HG03060 (cell line): ENCODE results near the gene SLC10A6.

ENCODE experiments used
- ATAC-seq: cut with Tn5 transposase; IDR thresholded peaks from one replicate; pipeline ENCODE4 v1.9.1; 2021; ENCODE audit warnings: low read depth, moderate number of reproducible peaks; ENCODE audit not compliant: unreplicated experiment

Gene SLC10A6

DNA sequence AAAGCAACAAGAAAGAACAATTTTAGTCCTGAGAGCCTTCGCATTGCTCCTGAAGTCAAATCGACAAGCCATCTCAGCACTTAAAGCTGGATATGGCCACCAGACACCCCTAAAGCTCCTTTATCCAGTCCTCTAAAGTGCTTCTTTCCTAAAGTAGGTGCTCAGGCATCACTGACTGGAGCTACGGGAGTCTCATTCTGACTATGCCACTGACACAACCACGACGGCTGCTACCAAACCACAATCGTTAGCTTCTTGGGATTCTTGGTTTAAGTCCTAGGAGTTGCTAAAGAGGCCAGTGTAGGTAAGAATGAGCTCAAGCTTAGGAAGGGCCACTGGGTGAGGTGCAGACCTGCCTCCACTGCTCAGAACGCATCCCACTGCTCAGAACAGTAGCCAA, 1.0 kb downstream of the SLC10A6 start:
- no peak for ATAC-seq

DNA sequence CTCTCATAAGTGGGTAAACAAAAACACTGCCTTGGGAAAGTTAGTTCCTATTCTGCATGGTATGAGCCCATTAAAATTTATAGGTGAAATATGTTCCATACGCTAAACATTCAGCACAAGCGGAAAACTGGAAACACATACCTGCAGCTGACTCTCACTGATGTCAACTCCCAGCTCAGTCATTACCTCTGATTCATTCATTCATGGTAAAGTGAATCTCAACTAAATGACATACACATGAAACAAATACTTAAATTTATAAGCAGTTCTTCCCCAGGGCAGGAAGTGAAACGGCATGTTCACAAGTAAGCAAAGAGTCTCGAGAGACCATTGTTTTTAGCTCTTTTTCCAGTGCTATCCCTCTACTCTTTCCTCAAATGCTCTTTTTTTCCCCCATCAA, 1.6 kb downstream of the SLC10A6 start:
- no peak for ATAC-seq

DNA sequence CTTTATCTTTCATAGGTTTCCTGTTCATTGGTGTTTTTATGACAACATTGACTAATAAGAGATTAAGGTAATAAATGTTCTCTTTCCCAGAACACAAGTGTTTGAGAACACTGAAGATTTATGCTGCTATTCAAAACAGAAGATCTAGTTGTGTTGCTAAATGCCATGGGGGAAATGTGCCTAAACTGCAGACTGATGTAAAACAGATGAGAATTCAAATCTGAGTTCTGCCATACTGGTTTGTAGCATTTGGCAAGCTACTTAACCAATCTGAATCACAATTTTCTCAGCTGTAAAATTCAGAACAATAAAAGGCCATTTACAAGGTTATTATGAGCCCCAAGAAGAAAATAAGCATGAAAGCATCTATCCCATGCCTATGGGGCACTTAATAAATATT, 2.3 kb downstream of the SLC10A6 start:
- ATAC-seq, result no peak

DNA sequence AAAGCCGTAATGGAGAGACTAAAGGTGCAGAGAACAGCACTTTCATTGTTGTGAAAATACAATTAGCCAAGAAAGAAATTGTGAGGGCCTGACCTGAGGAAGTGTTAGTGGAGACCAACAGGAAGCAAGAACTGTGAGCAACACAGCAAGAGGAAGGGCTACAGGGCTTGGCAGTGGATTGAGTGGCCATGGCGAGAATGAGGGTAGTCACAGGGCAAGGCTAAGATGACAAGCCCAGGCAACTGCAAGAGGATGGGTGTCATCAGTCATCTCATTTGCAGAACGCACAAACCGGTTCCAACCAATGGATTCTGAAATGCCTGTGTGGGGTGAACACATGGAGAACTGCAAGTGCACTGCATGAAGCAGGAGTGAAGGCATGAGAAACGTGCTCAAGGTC, 3.6 kb downstream of the SLC10A6 start:
- no peak for ATAC-seq

DNA sequence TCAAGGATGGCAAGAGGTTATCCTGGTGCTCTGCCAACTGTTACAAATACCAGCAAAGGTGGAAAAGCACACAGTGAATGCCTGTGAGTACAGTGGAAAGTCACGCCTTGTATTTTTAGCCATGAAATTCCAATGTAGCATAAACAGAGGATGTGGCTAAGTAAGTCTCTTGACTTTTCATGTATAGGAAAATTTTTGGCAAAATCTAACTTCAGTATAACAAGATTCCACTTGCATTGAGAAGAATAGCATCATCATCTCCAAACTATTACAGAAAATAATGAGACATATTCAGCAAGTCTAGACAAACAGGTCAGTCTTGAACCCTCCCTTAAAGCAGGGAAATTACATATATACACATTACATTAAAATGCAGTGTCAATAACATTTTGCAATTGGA, 7.9 kb downstream of the SLC10A6 start:
- ATAC-seq, result no peak

DNA sequence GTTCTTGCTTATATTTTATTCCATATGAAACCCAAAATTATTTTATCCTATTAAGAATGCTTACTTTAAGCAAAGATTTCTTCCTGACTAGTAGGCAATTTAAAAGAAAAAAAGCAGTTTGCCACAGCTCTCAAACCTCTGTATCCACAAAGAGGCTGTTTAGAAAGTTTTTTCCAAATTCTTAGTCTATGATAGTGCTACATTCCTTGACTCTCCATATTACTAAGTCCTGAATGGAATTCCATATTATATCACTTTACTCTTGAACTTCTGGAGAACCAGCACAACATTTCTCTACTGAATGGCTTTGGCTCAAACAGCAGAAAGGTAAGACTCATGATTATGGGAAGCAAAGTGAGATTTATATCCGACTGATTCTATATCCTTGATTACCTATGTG, 8.3 kb downstream of the SLC10A6 start:
- no peak for ATAC-seq

DNA sequence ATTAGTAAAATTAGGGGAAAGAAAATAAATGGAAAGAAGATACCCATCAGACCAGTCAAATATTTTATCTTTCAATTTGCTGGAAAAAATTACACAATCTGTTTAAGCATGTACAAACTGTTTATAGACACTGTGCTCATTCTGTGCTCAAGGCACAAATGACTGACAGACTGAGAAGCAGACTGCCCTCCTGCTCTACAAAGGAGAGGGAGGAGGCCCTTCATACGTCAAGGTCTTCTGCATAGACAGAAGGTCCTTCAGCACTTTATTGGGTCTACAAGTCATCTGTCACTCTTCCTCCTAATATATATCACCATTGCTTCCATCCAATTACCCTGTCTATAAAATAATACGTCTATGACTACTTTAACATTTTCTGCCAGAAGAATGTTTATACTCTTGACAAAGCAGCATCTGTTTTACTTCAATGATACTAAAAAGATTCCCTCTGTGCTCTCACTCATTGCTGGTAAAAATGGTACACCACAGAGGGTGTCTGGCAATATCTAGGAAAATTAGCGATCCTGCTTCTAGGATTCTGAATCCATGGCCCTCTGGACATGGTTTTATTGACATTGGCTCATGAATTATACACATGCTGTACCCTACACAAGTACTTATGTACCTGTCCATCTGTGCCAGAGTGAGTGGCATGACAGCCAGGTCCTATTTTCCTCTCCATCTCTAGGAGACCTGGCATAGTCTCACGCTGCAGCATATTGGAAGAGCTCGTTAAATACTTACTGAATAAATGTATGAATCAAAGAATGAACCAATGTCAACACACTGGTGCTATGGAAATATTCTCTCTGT, 11.3 kb downstream of the SLC10A6 start:
- ATAC-seq, result no peak

DNA sequence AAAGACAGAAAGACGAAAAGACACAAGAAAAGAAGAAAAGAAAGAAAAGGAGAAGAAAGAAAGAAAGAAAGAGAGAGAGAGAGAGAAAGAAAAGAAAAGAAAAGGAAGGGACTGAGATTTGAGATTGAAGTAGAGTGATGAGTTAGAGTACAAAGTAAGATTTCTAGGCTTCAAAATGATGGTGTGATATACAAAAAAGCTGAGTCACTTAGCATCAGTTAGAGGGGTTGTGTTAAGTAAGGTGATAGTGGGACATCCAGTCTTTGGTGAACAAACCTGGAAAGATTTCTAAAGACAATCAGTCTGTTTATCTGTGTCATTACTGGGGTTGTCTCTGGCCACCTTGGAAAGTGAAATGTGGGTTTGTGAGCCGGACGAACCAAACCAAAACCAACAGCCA, 13.5 kb downstream of the SLC10A6 start:
- ATAC-seq, result no peak

DNA sequence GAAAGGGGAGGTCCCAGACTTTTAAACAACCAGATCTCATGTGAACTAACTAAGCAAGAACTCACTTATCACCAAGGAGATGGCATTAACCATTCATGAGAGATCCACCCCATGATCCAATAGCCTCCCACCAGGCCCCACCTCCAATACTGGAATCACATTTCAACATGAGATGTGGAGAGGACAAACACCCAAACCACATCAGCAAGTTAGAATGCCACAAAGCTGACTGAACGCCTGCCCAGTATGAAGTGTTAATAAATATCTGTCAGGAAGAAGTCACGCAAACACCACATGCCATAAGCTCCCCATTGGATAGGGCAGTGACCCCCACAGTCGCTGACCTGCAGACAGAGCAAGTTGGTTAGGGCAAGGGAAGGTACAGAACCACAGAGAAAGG, 14.3 kb downstream of the SLC10A6 start:
- no peak for ATAC-seq

DNA sequence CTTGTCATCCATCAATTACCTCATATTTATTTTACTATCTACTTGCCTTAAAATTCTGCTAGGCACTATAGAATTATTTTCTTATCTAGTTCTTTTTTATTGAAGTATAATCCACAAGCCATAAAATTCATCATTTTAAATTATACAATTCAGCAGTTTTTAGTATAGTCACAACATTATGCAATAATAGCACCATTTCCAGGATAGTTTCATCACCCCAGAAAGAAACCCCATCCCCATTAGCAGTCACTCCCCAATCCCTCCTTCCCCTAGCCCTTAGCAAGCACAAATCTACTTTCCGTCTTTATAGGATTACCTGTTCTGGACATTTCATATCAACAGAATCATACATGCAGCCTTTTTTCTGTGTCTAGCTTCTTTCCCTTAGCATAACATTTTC, 15.6 kb downstream of the SLC10A6 start:
- no peak for ATAC-seq

DNA sequence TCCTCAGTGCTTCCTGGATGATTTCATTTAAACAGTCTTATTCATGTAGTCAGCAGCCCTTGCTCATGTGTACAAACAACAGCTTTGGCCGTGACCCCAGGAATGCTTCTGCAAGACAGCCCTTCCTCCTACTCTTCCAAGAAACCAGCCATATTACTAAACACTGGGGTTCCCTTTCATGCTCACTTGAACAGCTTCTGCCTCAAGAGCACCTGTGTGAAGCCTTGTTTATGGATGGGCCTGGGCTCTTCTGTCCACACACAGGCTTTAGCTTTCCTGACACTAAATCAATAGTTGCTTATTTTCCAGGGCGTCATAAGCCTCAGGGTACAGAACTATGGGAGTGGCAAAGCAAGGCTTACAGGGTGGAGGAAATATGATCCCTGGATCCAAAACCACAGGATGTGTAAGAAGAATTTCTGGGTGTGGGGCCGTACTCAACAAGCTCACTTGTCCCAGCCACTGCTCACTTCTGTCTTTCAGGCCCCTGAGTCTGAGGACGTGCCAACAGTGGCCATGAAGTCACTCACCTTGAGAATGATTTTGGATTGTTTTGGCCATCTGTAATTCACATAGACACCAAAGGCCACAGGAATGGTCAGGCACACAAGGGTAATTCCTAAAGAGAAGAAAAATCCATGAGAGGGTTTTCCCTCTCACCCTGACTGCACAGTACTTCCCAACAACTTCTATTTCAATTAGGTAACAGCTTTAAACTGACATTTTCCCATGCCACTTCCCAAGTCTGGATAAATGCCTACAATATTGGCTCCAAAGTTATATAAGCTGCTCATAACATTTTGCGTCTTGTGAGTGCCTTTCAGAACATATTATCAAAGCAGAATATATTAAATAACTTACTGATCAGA, 17.7 kb downstream of the SLC10A6 start:
- no peak for ATAC-seq

DNA sequence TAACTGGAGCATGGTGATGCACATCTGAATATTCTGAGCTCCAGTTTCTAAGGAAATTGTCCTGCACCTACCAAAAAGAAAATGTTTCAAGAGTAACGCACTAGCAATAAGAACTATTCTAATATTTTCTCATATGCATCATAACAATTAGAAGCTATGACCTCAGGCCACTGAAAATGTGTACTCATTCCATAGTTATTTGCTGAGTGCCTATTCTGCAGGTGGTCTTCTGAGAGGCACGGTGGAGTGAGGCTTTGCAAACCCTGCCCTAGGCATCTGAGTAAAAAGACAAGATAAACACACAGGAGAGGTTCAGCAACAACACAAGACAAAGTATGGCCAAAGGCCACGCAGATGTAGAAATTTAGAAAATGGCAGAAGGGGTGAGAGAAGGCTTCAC, 23.7 kb downstream of the SLC10A6 start:
- no peak for ATAC-seq

DNA sequence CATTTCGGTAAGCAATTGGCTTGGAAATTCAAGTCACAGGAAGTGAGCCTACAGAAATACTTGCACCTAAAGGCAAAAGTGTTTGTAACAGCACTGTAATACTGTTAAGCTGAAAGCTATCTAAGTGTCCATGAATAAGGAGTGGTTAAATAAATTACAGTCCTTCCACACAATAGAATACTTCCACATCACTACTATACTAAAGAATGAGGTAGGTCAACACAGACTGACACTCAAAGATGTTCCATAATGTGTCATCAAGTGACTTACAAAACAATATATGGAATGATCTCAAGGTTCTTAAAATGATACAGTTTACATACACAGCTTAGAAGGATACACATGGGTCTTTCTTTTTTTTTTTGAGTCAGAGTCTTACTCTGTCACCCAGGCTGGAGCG, 27.0 kb downstream of the SLC10A6 start:
- no peak for ATAC-seq

DNA sequence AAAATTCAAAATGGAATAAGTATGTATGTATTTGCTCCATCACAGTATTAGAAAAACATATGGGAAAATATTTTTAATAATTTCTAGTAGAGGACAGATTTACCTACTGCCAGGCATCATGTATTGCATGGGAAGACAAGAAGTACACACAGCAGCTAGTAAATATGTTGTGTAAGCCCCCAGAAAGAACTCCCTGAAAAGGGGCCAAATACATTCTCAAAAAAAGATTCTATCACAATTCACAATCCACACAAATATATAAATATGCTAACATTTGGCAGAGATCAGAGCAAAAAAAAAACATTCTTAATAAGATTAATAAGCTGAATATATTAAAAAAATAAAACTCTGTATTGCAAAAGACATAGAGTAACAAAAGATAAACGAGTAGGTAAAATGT, 28.0 kb downstream of the SLC10A6 start:
- ATAC-seq, result no peak

DNA sequence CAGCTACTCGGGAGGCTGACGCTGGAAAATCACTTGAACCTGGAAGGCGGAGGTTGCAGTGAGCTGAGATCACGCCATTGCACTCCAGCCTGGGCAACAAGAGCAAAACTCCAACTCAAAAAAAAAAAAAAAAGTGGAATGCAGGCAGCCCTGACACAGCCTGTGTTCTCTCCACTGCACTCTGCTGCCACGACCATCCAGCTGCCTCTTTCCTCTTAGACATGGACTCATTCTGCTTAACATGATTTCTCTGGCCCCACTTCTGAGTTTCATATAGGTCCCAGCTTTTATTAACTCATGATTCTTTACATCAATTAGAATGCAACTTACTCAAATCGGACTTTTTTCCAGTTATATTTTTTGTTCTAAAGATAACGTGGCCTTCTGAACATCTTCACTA, 29.6 kb downstream of the SLC10A6 start:
- no peak for ATAC-seq

DNA sequence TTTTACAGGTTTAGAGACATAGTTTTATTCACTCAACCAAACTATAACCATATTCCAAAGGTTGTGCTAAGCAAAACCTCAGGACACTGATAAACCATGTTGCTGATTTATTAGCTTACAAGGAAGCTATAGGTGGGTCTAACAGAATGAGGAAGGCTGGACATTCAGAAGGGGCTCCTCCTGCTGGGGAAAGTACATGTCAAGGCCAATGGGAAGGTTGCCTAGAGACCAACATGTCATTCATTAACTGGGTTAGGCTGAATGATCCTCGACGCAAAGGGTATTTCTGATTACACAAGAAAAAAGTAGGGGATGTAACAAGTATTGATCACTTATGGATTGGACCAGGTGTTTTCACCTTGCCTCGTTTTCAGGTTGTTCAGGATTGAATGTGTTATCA, 30.3 kb downstream of the SLC10A6 start:
- ATAC-seq, result no peak

DNA sequence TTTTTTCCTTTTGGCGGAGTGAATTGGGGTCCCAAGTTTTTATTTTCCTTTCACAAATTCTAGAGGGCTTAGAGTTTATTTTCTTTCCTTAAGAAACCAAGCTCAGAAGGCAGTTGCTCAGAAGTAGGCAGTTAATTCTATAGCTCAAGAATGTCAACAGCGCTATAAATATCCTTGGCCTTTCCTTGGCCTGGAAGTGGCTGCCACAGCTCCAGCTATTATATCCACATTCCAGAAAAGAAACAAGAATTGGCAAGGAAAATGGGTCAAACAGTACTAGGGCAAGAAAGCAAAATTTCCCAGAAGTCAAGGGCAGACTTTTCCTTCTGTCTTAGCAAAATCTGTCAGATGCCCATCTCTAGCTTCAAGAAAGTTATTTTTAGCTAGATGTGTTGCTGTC, 31.0 kb downstream of the SLC10A6 start:
- no peak for ATAC-seq

DNA sequence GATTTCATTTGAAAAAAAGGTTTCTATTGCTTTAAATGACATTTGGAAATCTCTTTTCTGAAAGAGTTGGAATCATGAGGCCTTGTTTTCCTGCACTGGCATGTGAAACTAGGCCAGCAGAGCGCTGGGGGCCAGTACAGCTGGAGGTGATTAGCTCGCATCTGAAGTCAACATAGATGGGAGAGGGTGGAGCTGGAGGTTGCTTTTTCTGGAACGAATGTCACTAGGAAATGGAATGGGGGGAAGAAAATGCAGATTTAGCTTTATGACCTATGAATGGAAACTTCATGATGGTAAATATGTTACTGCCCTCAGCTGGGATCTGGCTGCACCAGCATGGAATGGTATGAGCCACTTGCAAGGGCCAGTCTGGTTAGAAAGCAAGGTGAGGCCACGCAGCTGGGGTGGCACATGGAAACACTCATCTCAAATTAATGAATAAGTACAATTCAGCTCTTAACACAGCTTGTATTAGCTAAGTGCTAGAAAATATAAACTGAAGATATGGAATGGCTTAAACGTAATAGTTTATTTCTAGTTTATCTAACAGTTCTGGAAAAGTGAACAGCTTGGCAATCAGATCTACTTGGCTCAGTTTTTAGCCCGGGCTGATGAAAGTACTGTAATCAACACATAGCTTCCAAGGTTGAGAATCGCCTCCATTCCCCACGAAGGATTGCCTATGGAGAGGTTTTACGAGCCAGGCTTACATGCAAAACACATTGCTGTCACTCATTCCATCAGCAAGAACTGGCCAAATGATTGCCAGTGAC, 32.5 kb downstream of the SLC10A6 start:
- no peak for ATAC-seq

DNA sequence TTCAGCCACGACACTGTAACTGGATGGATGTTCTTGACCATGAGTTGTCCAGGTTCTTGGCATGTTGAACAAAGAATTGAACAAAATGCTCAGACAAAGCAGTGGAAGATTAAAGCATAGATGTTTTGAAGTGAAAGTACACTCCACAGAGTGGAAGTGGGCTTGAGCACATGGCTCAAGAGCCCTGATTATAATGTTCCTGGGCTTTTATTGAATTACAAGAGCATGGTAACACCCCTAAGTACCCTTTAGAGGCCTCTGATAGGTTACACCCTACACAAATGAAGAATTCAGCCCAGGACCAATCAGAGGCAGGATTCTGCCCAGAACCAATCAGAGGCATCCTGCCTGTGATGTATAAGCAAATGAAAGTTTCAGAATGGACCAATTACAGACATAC, 33.5 kb downstream of the SLC10A6 start:
- no peak for ATAC-seq

DNA sequence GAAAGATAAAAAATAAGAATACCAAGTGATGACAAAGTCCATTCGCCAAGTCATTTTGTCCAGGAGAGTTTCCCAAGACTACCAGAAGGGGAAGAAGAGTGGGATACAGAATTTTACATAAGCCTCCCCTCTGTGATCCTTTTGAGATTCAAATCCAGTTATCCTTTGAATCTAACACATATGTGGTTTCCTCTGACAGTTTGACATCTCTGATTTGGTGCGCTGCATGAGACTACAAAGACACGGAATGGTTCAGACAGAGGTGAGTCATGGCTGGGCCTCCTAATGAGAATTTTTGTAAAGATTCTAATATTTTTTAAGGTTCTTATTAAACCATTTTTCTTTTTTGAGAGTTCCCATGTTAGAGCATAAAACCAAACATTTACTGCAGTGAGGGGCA, 38.3 kb downstream of the SLC10A6 start:
- ATAC-seq, result no peak

DNA sequence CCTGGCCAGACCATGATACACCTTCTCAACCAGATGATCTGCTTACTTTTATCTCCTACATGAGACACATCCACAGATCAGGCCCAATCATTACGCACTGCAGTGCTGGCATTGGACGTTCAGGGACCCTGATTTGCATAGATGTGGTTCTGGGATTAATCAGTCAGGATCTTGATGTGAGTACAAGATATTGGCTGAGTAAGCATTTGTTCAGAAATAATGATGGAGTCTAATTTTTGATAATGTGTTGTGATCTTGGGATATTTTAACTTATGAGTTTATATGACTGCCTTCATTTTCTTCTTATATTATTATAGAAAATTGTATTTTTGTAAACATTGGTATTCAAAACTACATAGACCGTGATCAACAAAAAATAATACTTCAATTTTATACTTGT, 39.4 kb downstream of the SLC10A6 start:
- no peak for ATAC-seq
